Activated CD8-positive, alpha-beta T cell treated with anti-CD3 and anti-CD28 coated beads, Interleukin-2, amount 10 ng/mL, durations not matched to agents 7 days and 5 days (primary cell): ENCODE measurements around the gene SMAP1. TPM values are rescaled to one million over a fixed set of nuclear protein-coding genes. Genes with fewer than 3 reads are reported as not detected.

Source experiments
- ATAC-seq: fragments of 150-1000 bp; cut with Tn5 transposase; one replicate; pipeline ENCODE4 v1.10.0; 2021; ENCODE audit warnings: moderate library complexity
- CTCF ChIA-PET: fragments of 350-600 bp; sonication (Branson Sonifier 250); formaldehyde crosslinking; loops from one replicate; lab custom pipeline; 2021; ENCODE audit warnings: antibody characterized with exemption; lab: Charles Lee
- POLR2A ChIA-PET: fragments of 350-600 bp; sonication (Branson Sonifier 250); formaldehyde crosslinking; loops from one replicate; lab custom pipeline; 2021; ENCODE audit warnings: antibody characterized with exemption; lab: Charles Lee
- DNase-seq: peaks from one replicate; pipeline ENCODE4 v3.0.0-alpha.2; 2020
- H3K27ac Mint-ChIP-seq: one replicate; pipeline ENCODE4 v1.8.0; 2021; ENCODE audit warnings: mild to moderate bottlenecking, mixed read lengths
- H3K27me3 Mint-ChIP-seq: one replicate; pipeline ENCODE4 v1.8.0; 2021; ENCODE audit warnings: low read depth, mixed read lengths
- H3K36me3 Mint-ChIP-seq: one replicate; pipeline ENCODE4 v1.8.0; 2021; ENCODE audit warnings: low read depth, mixed read lengths
- H3K4me1 Mint-ChIP-seq: one replicate; pipeline ENCODE4 v1.8.0; 2021; ENCODE audit warnings: low read depth, mixed read lengths
- H3K4me3 Mint-ChIP-seq: one replicate; pipeline ENCODE4 v1.8.0; 2021; ENCODE audit warnings: mild to moderate bottlenecking, mixed read lengths
- H3K9me3 Mint-ChIP-seq: one replicate; pipeline ENCODE4 v1.8.0; 2022; ENCODE audit warnings: mixed read lengths; ENCODE audit not compliant: insufficient read depth
- total RNA-seq, 2 experiments: library from RNA; stranded (reverse); gene quantifications; one replicate each; pipeline ENCODE4 v1.2.3, GENCODE V29; 2021

SMAP1 gene
- total RNA-seq, 2 experiments from 2014 or later: 36.3 to 38.7 TPM

DNA sequence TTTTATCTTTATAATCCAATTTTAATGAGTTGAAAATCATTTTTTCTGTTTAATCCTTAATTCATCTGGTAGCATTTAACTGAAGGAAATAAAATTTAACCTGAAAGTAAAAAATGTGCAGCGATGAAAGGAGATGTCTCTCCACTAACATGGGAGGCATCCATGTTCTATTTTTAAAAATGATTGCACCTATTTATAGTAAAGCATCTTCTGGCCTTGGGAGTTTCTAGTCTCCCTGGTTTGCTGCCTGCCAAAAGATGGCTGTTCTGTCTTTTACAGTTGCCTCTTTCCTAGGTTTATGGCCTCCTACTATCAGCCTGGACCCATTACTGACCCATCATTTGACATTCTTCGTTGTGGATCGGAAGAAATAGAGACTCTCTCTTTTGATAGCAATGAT is 146.2 kb downstream of the SMAP1 start:
- Mint-ChIP-seq H3K9me3 (no peaks in the 10 kb centered on the region), H3K36me3 (peaks cover 5% of the 10 kb centered on the region), H3K27ac (no peak overlapping the region), H3K4me1 (no peaks in the 10 kb centered on the region), H3K4me3 (no peak overlapping the region), H3K27me3 (no peaks in the 10 kb centered on the region)
- CTCF ChIA-PET: no interaction called here
- POLR2A ChIA-PET: no interaction called here
- ATAC-seq (no peak), DNase-seq (no peak)

- no peak overlapping the region for H3K4me3 Mint-ChIP-seq
- no peak overlapping the region for H3K27ac Mint-ChIP-seq
- ATAC-seq (no peak), DNase-seq (no peak)
- H3K27me3 Mint-ChIP-seq: no peaks in the 10 kb centered on the region
- CTCF ChIA-PET: no interaction called here
- H3K9me3 Mint-ChIP-seq: peaks cover 7% of the 10 kb centered on the region
- H3K4me1 Mint-ChIP-seq: no peaks in the 10 kb centered on the region
- H3K36me3 Mint-ChIP-seq: peaks cover 10% of the 10 kb centered on the region
- POLR2A ChIA-PET: no interaction called here
These were observed 152.0 kb downstream of the SMAP1 start for GRCh38 chr6:70819646-70820045.

- no peak overlapping the region for H3K4me3 Mint-ChIP-seq
- peaks cover 10% of the 10 kb centered on the region for H3K36me3 Mint-ChIP-seq
- POLR2A ChIA-PET: no interaction called here
- CTCF ChIA-PET: no interaction called here
- DNase-seq (no peak), ATAC-seq (no peak)
- no peaks in the 10 kb centered on the region for H3K27me3 Mint-ChIP-seq
- peaks cover 7% of the 10 kb centered on the region for H3K9me3 Mint-ChIP-seq
- no peaks in the 10 kb centered on the region for H3K4me1 Mint-ChIP-seq
- H3K27ac Mint-ChIP-seq: no peak overlapping the region
These were observed 153.1 kb downstream of the SMAP1 start for GRCh38 chr6:70820778-70821177.

DNA sequence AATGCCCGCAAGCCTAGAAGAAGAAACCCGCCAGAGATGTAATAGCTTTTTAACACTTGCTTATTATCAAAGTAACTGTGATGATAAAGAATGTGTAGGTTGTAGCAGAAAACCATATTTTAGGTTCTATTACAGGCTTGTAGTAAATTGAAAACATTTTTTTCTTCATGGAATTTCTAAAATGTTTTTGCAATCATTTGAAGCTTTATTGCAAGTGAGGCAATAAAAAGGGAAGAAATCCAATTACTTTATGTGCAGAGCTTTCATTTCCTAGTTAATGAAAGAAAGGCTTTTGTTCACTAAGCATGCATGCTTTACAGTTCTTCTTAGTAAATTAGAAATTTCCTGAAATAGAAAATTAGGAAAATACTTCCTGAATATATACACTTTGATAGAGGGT is 154.1 kb downstream of the SMAP1 start:
- H3K4me3 Mint-ChIP-seq: no peak overlapping the region
- H3K9me3 Mint-ChIP-seq: peaks cover 7% of the 10 kb centered on the region
- no peaks in the 10 kb centered on the region for H3K27me3 Mint-ChIP-seq
- POLR2A ChIA-PET: no interaction called here
- ATAC-seq: no peak
- H3K4me1 Mint-ChIP-seq: no peaks in the 10 kb centered on the region
- DNase-seq: no peak
- peaks cover 10% of the 10 kb centered on the region for H3K36me3 Mint-ChIP-seq
- no peak overlapping the region for H3K27ac Mint-ChIP-seq
- CTCF ChIA-PET: interaction anchor here (0.7 to 0.9 kb wide), 2 partner anchors 17 to 117 kb away, joined by 3 read pairs; no protein-coding TSS in a partner anchor

DNA sequence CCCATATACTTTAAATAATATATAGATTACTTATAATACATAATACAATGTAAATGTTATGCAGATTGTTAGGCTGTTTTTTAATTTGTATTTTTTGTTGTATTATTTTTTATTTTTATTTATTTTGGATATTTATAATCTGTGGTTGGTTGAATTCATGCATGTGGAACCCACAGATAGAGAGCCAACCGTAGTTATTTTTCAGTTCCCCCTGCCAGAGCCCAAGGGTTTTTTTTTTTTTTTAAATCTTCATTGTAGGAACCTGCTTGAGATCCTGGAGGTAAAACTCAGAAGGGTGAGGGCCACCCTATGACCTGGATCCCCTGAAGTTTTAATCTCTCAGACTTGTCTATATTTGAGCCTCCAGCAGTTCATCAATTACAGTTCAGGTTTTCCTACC is 156.0 kb downstream of the SMAP1 start:
- peaks cover 7% of the 10 kb centered on the region for H3K9me3 Mint-ChIP-seq
- CTCF ChIA-PET: interaction anchor here (1.0 to 1.1 kb wide), 2 partner anchors 60 to 190 kb away, joined by 3 to 4 read pairs; no protein-coding TSS in a partner anchor
- POLR2A ChIA-PET: no interaction called here

GRCh38 chr6:70831427-70831826 is 163.7 kb downstream of the SMAP1 start:
- CTCF ChIA-PET: no interaction called here
- no peaks in the 10 kb centered on the region for H3K27me3 Mint-ChIP-seq

More for the DNA sequence above, 156.0 kb downstream of the SMAP1 start:
- Mint-ChIP-seq H3K4me3 (no peak overlapping the region), H3K36me3 (peaks cover 10% of the 10 kb centered on the region), H3K27me3 (no peaks in the 10 kb centered on the region), H3K27ac (no peak overlapping the region), H3K4me1 (no peaks in the 10 kb centered on the region)
- ATAC-seq (no peak), DNase-seq (no peak)

DNA sequence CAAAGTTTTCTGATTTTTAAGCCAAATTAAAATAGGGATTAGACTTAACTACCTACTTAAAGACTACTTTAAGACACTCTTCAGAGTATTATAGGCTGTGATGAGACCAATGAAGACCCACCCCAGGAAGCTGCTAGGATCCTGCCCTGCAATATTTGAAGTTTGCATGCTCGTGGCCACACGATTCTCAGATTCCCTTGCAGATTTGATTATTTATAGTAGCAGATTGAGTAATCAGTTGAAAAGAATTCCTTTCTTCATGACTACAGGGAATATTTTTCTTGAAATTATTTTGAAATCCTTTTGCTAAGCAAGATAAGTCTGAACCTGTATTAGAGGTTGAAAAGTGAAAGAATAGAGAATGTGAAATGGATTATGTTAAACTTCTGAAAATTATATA is 166.8 kb downstream of the SMAP1 start:
- no peak for DNase-seq

More at GRCh38 chr6:70831427-70831826, 163.7 kb downstream of the SMAP1 start:
- no peaks in the 10 kb centered on the region for H3K4me1 Mint-ChIP-seq
- H3K9me3 Mint-ChIP-seq: no peaks in the 10 kb centered on the region
- no peak overlapping the region for H3K4me3 Mint-ChIP-seq
- DNase-seq (no peak), ATAC-seq (no peak)
- peaks cover 8% of the 10 kb centered on the region for H3K36me3 Mint-ChIP-seq
- H3K27ac Mint-ChIP-seq: no peak overlapping the region
- POLR2A ChIA-PET: no interaction called here

GRCh38 chr6:70838907-70839285 is 171.2 kb downstream of the SMAP1 start:
- Mint-ChIP-seq H3K36me3 (peaks cover 6% of the 10 kb centered on the region), H3K27ac (no peak overlapping the region), H3K4me3 (no peak overlapping the region), H3K9me3 (no peaks in the 10 kb centered on the region), H3K27me3 (no peaks in the 10 kb centered on the region), H3K4me1 (no peaks in the 10 kb centered on the region)
- ChIA-PET CTCF (interaction anchor here (0.8 to 1.4 kb wide), 2 partner anchors 17 to 112 kb away, joined by 3 read pairs; no protein-coding TSS in a partner anchor), POLR2A (no interaction called here)
- no peak for DNase-seq
- no peak for ATAC-seq

More for the DNA sequence above, 166.8 kb downstream of the SMAP1 start:
- no peaks in the 10 kb centered on the region for H3K27me3 Mint-ChIP-seq
- H3K27ac Mint-ChIP-seq: no peak overlapping the region
- CTCF ChIA-PET: no interaction called here
- no peak overlapping the region for H3K4me3 Mint-ChIP-seq
- H3K4me1 Mint-ChIP-seq: no peaks in the 10 kb centered on the region
- ATAC-seq: no peak
- POLR2A ChIA-PET: no interaction called here
- no peaks in the 10 kb centered on the region for H3K9me3 Mint-ChIP-seq
- peaks cover 10% of the 10 kb centered on the region for H3K36me3 Mint-ChIP-seq

GRCh38 chr6:70839286-70840266 is 171.9 kb downstream of the SMAP1 start:
- POLR2A ChIA-PET: no interaction called here
- Mint-ChIP-seq H3K4me1 (no peaks in the 10 kb centered on the region), H3K27ac (no peak overlapping the region), H3K27me3 (no peaks in the 10 kb centered on the region), H3K36me3 (peaks cover 6% of the 10 kb centered on the region), H3K9me3 (no peaks in the 10 kb centered on the region), H3K4me3 (no peak overlapping the region)
- ATAC-seq (no peak), DNase-seq (no peak)
- CTCF ChIA-PET: interaction anchor here (1.4 to 1.8 kb wide), 2 partner anchors 18 to 45 kb away, joined by 3 to 6 read pairs; no protein-coding TSS in a partner anchor

GRCh38 chr6:70841112-70841511 is 173.4 kb downstream of the SMAP1 start:
- CTCF ChIA-PET: interaction anchor here (1.8 kb wide), 1 partner anchor 43 kb away, joined by 6 read pairs; no protein-coding TSS in a partner anchor
- DNase-seq: no peak

DNA sequence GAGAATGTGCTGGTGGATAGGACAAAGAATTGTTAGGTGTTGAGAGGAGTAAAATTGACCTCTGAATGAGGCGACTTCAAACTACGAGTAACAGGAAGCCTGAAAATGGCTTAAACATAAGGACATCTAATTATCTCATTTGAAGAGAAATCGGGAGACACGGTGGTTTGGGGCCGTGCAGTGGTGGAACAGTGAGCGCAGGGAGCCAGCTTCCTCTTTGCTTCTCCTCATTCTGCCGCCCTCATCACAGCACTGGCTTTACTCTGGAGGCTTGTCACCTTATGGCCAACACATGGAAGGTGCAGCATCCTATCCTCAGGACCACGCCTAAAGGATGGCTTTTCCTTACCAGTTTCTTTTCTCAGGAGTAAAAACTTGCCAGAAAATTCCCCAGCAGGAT is 174.9 kb downstream of the SMAP1 start:
- ATAC-seq: no peak
- ChIA-PET CTCF (no interaction called here), POLR2A (no interaction called here)
- Mint-ChIP-seq H3K36me3 (peaks cover 8% of the 10 kb centered on the region), H3K27me3 (no peaks in the 10 kb centered on the region), H3K27ac (no peak overlapping the region), H3K9me3 (no peaks in the 10 kb centered on the region), H3K4me1 (no peaks in the 10 kb centered on the region), H3K4me3 (no peak overlapping the region)
- no peak for DNase-seq

More at GRCh38 chr6:70841112-70841511, 173.4 kb downstream of the SMAP1 start:
- Mint-ChIP-seq H3K36me3 (peaks cover 3% of the 10 kb centered on the region), H3K9me3 (no peaks in the 10 kb centered on the region), H3K27ac (no peak overlapping the region), H3K4me3 (no peak overlapping the region), H3K27me3 (no peaks in the 10 kb centered on the region), H3K4me1 (no peaks in the 10 kb centered on the region)
- no peak for ATAC-seq
- POLR2A ChIA-PET: no interaction called here

GRCh38 chr6:70843328-70843918 is 175.7 kb downstream of the SMAP1 start:
- Mint-ChIP-seq H3K4me1 (no peaks in the 10 kb centered on the region), H3K9me3 (no peaks in the 10 kb centered on the region), H3K36me3 (peaks cover 10% of the 10 kb centered on the region), H3K4me3 (no peak overlapping the region), H3K27ac (no peak overlapping the region), H3K27me3 (no peaks in the 10 kb centered on the region)
- no peak for ATAC-seq
- CTCF ChIA-PET: interaction anchor here (1.2 kb wide), 2 partner anchors 37 to 41 kb away, joined by 3 to 6 read pairs; no protein-coding TSS in a partner anchor
- POLR2A ChIA-PET: no interaction called here
- DNase-seq: no peak
